ENCODE results near the gene FMNL3.

DNA sequence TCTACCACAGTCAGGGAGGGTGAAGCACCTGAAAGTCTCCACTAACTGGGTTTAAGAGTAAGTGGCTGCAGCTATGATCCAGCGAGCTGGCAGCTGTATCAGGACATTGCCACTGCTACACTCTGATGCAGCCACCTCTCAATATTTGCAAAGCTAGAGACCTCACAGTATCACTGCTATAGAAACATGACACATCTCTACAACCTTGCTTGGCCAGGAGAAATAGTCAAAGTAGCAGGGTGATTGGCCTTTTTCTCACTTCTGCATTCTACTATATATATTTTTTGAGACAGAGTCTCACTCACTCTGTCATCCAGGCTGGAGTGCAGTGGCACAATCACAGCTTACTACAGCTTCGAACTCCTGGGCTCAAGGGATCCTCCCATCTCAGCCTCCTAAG, 9.3 kb upstream of the FMNL3 start:
- TF ChIP-seq, protein P1, sequence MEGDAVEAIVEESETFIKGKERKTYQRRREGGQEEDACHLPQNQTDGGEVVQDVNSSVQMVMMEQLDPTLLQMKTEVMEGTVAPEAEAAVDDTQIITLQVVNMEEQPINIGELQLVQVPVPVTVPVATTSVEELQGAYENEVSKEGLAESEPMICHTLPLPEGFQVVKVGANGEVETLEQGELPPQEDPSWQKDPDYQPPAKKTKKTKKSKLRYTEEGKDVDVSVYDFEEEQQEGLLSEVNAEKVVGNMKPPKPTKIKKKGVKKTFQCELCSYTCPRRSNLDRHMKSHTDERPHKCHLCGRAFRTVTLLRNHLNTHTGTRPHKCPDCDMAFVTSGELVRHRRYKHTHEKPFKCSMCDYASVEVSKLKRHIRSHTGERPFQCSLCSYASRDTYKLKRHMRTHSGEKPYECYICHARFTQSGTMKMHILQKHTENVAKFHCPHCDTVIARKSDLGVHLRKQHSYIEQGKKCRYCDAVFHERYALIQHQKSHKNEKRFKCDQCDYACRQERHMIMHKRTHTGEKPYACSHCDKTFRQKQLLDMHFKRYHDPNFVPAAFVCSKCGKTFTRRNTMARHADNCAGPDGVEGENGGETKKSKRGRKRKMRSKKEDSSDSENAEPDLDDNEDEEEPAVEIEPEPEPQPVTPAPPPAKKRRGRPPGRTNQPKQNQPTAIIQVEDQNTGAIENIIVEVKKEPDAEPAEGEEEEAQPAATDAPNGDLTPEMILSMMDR (IDR thresholded peaks at IDR 0.05), result no peak
- TF ChIP-seq EZH2 (IDR thresholded peaks at IDR 0.05), result no peak
- TF ChIP-seq EZH2phosphoT487 (IDR thresholded peaks at IDR 0.05), result no peak

All from neural progenitor cell (in vitro differentiated cells).